Suppressor macrophage (primary cell): ENCODE measurements around the gene HIVEP2.

Source experiments
- DNase-seq, 4 experiments: peaks; one replicate each; pipeline ENCODE4 v3.0.0-alpha.2; 2020 to 2022

The HIVEP2 gene

GRCh38 chr6:142944124-142945048 is 590 bp downstream of the HIVEP2 start:
- peak; percentile 43 to 73 (median 58) for DNase-seq

DNA sequence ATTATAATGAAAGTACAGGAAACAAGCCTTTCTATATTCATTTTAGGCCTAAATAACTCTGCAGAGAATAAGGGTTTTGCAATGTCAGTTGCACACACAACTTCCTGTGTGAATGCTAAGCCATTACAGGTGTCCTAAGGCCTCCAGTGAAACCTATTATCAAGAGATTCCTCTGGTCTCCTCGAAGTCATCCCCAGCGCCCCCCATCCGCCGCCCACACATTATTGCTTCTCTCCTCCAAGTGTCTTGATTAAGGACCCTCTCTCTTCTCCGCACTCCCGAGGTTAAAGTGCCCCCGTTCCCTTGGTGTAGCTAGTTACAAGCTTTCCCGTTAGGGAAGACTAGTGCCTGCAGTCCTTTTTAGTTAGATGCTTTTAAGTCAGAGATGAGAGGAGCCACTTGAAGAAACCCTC is 1.3 kb downstream of the HIVEP2 start:
- peak in 2 of 4 experiments; percentile 19 to 32 for DNase-seq

GRCh38 chr6:142942805-142943227 is 2.2 kb downstream of the HIVEP2 start:
- peak in 2 of 4 experiments; percentile 55 to 63 for DNase-seq

DNA sequence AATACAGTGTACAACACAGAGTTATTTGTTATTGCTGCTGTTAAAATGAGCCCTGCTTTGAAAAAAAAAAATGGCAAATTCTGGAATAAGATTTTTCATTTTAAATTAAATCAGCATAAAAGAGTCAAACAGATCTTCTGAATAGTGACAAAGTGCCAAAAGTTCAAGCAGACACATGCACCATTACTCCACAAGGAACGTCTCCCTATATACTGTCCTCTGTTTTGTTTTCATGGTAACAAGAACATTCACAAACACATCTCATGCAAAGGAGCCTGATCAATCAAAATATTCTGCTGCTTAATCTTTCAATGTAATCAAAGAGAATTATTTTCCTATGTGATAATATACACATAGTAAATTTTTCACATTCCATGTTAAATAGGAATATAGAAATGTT is 2.7 kb downstream of the HIVEP2 start:
- no peak for DNase-seq

DNA sequence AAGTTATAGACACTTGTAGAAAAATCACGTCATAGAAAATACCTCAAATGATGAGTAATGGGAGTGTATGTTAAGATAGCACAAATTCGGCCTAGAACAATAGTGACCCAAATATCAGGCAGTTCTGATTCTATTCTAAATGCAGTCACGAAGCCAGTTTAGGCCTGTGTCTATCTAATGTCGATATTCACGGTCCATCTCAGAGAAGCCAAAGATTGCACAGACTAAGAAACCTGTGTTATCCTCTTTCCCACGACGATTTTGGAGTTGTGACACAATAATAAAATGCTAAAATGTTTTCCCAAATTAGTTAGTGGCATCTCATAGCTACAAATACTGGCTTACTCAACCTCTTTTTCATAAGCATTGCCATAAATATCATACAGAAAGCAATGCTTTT is 4.0 kb downstream of the HIVEP2 start:
- no peak for DNase-seq

DNA sequence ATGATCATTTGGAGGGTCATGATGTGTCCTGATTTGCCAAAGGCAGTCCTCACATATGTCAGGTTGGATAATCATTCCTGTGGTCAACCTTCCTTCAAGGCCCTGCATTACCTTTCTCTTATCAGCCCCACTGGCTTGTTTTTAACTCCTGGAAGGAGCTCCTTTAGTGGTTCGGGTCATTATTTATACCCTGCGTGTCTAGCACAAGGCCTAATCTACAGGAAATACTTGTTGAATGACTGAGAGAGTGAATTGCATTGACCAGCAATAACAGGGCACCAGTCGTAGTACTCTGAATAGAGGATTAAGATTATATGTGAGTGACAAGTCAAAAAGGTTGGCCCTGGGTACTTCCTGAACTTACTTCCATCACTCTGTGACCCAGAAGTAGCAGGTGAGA is 4.5 kb downstream of the HIVEP2 start:
- no peak for DNase-seq

DNA sequence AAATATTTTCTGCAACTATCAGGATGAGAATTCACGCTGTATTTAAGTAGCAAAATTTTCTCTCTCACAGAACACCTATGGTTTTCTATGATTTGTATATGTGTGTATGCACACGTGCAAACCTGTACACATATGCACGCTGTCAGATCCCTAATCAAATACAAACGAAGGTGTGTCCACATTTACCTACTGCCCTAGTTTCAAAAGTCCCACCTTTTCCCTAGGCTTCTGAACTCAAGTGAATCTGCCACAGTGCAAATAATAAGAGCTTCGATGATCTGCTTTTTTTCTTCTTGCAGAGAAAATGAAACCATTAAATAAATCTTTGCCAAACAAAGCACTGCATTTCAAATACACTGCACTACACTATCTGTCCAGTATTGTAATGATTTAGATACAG is 6.5 kb downstream of the HIVEP2 start:
- DNase-seq, result no peak

DNA sequence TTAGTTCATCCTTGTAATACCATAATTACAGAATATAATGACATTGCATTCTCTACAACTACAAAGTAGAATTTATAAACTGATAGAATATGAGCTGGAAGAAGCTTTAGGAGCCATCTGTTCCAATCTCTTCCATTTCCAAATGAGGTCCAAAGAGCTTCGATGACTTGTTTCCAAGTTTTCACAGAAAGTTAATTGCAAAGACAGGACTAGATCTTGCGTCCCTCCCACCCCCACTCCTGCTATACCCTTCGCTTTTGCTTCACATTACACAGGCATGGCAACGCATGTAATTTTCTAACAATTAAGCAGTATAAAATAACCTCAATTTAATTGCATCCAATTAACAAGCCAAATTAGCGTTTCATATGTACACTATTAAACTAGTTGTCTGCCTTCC is 7.0 kb downstream of the HIVEP2 start:
- DNase-seq, result no peak

DNA sequence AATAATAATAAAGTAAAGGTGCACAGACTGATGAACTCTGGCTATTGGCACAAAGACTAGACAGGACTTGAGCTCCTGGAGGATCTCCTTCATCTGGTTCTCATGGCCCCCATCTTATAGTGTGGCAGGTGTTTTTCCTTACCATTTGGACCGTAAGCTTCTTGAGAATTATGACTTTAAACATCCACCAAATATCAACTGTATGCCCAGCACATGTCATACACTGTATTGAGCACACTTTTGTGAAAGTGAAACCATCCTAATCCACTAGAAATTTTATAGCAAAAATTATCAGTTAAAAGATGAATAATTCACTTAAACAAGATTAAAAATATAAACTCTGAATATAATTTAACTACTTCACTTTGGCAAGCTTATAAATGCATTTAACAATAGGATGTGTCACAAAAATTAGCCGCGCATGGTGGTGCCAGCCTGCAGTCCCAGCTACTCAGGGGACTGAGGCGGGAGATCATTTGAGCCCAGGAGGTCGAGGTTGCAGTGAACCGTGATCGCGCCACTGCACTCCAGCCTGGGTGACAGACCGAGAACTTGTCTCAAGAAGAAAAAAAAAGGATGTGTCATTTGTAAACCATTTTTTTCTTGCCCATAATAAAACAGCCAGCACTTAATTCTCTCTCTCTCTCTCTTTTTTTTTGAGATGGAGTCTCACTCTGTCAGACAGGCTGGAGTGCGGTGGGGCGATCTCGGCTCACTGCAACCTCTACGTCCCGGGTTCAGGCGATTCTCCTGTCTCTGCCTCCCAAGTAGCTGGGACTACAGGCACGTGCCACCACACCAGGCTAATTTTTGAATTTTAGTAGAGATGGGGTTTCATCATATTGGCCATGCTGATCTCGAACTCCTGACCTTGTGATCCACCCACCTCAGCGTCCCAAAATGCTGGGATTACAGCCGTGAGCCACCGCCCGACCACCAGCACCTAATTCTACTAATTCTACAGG is 9.1 kb downstream of the HIVEP2 start:
- no peak for DNase-seq

DNA sequence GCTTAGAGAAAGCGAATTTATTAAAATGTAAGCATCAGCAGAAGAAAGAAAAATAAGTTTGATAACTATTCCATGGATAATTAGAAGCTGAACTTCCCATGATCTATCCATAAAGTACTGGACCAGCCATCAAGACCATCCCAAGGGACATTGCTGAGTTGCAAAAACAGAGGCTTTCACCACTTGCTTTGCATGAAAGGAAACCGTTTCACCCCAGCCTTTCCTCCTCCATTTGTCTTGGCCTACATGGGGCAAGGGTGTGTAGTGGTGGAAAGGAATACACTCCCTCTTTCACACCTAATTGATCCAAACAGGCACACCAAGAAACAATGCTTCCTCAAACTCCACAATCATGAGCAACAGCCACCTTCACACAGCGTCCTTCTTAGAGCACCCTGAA is 10.4 kb downstream of the HIVEP2 start:
- no peak for DNase-seq

DNA sequence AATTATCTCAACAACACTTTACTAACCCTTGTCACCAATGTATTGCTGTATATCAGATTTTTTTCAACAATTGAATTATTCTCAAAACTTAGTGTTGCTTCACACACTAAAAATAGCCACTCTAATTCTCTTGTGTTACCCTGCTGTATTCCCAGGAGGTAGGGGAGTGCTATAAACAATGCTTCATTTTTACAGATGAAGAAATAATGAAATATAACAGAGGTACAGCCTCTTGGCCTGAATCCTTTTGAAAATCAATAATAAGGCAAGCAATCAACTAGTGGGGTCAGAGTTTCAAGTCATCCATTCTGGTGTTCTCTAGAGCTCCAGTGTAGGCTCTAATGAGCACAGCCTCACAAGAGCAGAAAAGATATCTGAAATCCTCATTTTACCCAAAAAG is 10.9 kb downstream of the HIVEP2 start:
- no peak for DNase-seq

DNA sequence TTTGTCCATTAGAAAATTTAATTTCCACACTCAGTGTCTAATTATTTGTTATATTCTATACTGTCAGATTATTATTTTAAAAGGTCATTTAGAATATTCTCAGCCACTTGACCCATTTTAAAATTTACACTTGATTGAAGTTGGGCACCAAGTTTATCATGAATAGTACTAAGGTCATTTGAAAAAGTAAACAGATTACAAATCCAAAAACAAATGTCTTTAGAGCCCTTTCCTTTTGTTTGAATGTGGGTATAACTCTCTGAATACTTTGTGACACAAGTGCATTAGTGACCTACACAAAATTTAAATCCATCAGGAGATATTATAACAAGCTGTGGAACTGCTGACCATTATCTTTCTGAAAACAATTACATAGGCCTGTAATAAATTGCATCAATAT is 11.3 kb downstream of the HIVEP2 start:
- DNase-seq, result no peak

DNA sequence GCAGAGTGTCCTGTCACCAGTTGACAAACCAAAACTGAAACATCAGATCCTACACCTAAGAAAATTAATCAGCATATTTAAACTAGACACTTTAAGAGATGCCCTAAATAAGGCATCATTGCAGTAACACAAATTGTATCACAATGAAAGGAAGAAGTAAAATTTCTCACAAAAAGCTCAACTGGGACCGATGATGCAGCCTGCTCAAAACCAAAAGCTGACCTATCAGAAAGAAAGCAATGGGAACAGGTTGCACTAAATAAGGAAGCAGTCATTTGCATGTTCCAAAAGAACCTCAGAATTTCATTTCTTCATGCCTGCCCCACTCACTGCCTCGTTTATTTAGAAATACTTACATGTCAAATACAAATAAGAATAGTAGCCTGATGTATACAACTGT is 12.1 kb downstream of the HIVEP2 start:
- DNase-seq, result peak in 1 of 4 experiments; percentile 16

DNA sequence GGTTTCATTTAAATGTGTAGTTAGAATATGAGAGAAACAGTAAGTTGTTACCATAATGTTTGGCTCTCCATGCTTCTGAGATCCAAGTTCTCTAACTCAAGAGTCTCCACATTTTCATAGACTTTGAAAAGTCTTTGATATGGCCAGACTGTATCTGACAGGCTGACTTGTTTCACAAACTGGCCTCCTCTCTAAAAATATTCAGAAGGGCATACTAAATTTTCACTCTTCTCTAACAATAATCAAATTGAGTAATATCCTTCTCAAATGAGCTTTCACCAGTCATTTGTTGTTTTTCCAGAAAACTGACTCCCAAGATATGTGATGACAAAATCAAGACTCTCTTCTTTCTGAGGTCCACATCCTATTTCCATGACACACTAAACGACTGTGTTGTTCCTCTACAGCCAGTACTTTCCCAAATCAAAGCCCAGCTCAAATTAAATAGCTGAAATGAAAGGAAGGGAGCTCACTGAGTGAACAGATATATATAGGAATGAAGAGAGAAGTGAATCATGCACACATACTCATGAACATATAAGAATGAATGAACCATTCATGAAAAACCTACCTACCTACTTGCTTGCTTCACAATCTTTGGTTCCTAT is 15.1 kb downstream of the HIVEP2 start:
- DNase-seq, result no peak

DNA sequence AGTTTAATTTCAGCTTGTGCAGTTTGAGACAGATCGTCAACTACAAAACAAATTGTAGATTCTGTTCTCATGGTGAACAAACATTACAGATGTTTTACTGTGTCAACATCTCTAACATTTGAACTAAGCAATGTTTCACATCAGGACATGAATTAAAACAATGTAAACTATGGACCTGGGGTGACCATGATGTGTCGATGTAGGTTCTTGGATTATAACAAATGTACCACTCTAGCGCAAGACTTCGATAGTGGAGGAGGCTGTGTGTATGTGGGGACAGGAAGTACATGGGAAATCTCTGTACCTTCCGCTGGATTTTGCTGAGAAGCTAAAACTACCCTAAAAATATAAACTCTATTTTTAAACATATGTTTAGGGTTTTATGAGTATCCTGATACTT is 17.1 kb downstream of the HIVEP2 start:
- DNase-seq, result no peak

GRCh38 chr6:142927271-142927580 is 17.8 kb downstream of the HIVEP2 start:
- DNase-seq, result no peak

- DNase-seq, result peak; percentile 72 to 86 (median 78)
These were observed 18.3 kb downstream of the HIVEP2 start for GRCh38 chr6:142926494-142927270.

- no peak for DNase-seq
These were observed 18.8 kb downstream of the HIVEP2 start for GRCh38 chr6:142926177-142926493.

DNA sequence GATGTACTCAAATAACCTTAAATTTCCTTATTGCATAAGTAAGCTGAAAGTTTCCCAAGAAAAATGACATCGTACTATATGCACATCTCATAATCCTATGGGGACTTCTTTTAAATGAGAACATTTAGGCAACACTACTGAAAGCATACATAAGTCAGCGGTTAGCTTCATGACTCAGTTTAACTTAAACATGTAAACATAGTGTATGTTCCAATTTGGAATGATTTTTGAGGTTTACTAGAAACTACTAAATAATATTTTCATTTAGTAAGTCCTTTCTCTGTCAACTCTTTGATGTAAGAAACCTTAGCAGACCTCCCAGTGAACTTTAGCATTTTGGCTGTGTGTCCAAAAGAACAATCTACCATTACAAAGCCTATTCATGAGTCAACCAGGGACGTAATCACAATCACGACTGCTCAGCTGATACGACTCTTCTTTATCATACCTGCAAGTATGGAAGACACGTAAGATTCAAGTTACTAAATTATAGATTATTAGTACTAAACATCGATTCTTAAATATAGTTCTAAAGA is 19.3 kb downstream of the HIVEP2 start:
- peak in 2 of 4 experiments; percentile 51 to 67 for DNase-seq

GRCh38 chr6:142918339-142919042 is 26.5 kb downstream of the HIVEP2 start:
- no peak for DNase-seq

GRCh38 chr6:142916881-142917280 is 28.1 kb downstream of the HIVEP2 start:
- DNase-seq, result no peak
